Measurements from ENCODE around the gene PALLD. TPM values are rescaled to one million over a fixed set of nuclear protein-coding genes. Genes with fewer than 3 reads are reported as not detected.

PALLD gene
- total and polyA plus RNA-seq, 2 of the 8 experiments (the other 6 are each of a cell fraction or from before 2014, with no cell fraction given), result 10.5 to 25.0 TPM

DNA sequence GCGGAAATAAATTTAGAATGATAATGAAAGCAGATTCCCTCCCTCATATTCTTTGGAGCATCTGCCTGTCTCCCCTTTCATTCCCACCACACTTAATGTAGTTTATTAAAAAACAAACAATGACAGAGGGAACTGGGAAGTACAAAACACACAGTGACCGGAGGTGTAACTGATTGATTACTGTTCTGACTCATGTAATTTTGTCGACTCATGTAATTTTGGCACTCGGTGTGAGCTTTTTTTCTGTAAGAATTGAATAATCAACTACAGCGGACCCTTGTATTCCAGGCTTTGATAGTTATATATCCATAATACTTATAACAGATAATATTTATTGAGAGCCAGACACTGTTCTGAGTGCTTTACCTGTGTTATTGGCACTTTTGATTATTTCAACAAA, 110.4 kb downstream of the PALLD start:
- no peak overlapping the region for H2BK20ac ChIP-seq (ENCODE audit: low read length)
- no peak overlapping the region for H2BK120ac ChIP-seq (replicated peaks; ENCODE audit: low read depth, low read length)
- no peak overlapping the region for H3K56ac ChIP-seq (replicated peaks; ENCODE audit: insufficient read length, low read depth, low read length)
- H3K79me1 ChIP-seq (ENCODE audit: low read depth, low read length), result no peaks in the 10 kb centered on the region
- H2BK5ac ChIP-seq (ENCODE audit: low read depth, low read length), result no peak overlapping the region
- H3K4me1 ChIP-seq (replicated peaks in 1 of 4; ENCODE audit: control insufficient read depth in 3 of 4, insufficient read depth in 4 of 4, low read length in 3 of 4), result peaks cover 0 to 5% (median 2%) of the 10 kb centered on the region in 4 experiments; a peak in 2 of 7 replicates
- CTCF ChIA-PET (ENCODE audit: partially characterized antibody), result interaction anchor here (0.9 kb wide), 1 partner anchor 12 kb away, joined by 4 read pairs; no protein-coding TSS in a partner anchor
- no peaks in the 10 kb centered on the region for H3K36me3 ChIP-seq (ENCODE audit: control insufficient read depth in 2 of 4, insufficient read depth in 4 of 4, low read length in 3 of 4)
- no peak overlapping the region for H4K8ac ChIP-seq (ENCODE audit: extremely low read depth, insufficient read depth, low read length)
- 85% methylated on average over 5 of the region's 5 CpGs; no CpG with 5 or more reads in 1 of the 2 experiments for WGBS, 2 experiments (ENCODE audit: extremely low coverage in 1 of 2, insufficient coverage in 1 of 2, insufficient read length in 1 of 2, insufficient replicate concordance in 2 of 2, low coverage in 1 of 2, low lambda C conversion rate in 2 of 2, missing lambda C conversion rate in 1 of 2)
- H3K23ac ChIP-seq (ENCODE audit: insufficient read length), result no peak overlapping the region
- H3K79me2 ChIP-seq (ENCODE audit: control insufficient read depth in 1 of 2, insufficient read depth in 2 of 2, low read length in 2 of 2), result no peaks in the 10 kb centered on the region
- no peaks in the 10 kb centered on the region for H4K20me1 ChIP-seq (replicated peaks in 1 of 2; ENCODE audit: control insufficient read depth in 1 of 2, insufficient read depth in 2 of 2, low read length in 2 of 2)
- H4K5ac ChIP-seq (ENCODE audit: insufficient read length, low read depth, low read length), result no peak overlapping the region
- H3K4ac ChIP-seq (replicated peaks; ENCODE audit: insufficient read length, low read depth, low read length), result no peak overlapping the region
- no peak overlapping the region for H2BK12ac ChIP-seq (ENCODE audit: low read depth, low read length)
- H2AFZ ChIP-seq (ENCODE audit: low read length), result no peak overlapping the region
- no peak overlapping the region for H3K18ac ChIP-seq (ENCODE audit: extremely low read depth, low read length)
- H3K4me2 ChIP-seq (ENCODE audit: insufficient read depth in 1 of 2, low read depth in 2 of 2, low read length in 2 of 2), result no peak overlapping the region
- no peak overlapping the region for H2BK15ac ChIP-seq (ENCODE audit: low read length)
- H3K14ac ChIP-seq (ENCODE audit: insufficient read length), result no peak overlapping the region
- H4K91ac ChIP-seq (replicated peaks; ENCODE audit: insufficient read length, low read length), result no peak overlapping the region
- H3K9me3 ChIP-seq (ENCODE audit: insufficient read depth in 2 of 2, low read depth in 1 of 2, low read length in 1 of 2), result no peaks in the 10 kb centered on the region
- POLR2A ChIA-PET (ENCODE audit: partially characterized antibody), result no interaction called here
- TF ChIP-seq GABPA (IDR thresholded peaks at IDR 0.05; ENCODE audit: borderline replicate concordance, insufficient read depth, low read length), result no peak
- TF ChIP-seq SIRT6 (IDR thresholded peaks at IDR 0.05; ENCODE audit: low read length), result no peak
- no peak for TF ChIP-seq CBX5 (IDR thresholded peaks at IDR 0.05; ENCODE audit: low read depth, low read length)
- no peak for TF ChIP-seq POLR2AphosphoS5 (IDR thresholded peaks at IDR 0.05; ENCODE audit: low read depth, low read length)
- no peak for TF ChIP-seq SP1 (IDR thresholded peaks at IDR 0.05; ENCODE audit: low read depth, low read length)
- TF ChIP-seq BCL11A (IDR thresholded peaks at IDR 0.05; ENCODE audit: low read depth in 2 of 2, low read length in 2 of 2), result no peak
- TF ChIP-seq SAP30 (IDR thresholded peaks at IDR 0.05; ENCODE audit: insufficient read depth, insufficient replicate concordance, low read length), result no peak
- TF ChIP-seq TBP (IDR thresholded peaks at IDR 0.05; ENCODE audit: low read depth, low read length), result no peak
- no peak for TF ChIP-seq YY1 (IDR thresholded peaks at IDR 0.05; ENCODE audit: low read depth, low read length)
- TF ChIP-seq TEAD4 (IDR thresholded peaks at IDR 0.05; ENCODE audit: low read depth, low read length), result no peak
- no peak for TF ChIP-seq RXRA (IDR thresholded peaks at IDR 0.05; ENCODE audit: insufficient read depth, low read depth, low read length)
- no peak for TF ChIP-seq POLR2A (IDR thresholded peaks at IDR 0.05; ENCODE audit: control extremely low read depth in 1 of 2, low read depth in 2 of 2, low read length in 2 of 2)
- TF ChIP-seq, protein P1, sequence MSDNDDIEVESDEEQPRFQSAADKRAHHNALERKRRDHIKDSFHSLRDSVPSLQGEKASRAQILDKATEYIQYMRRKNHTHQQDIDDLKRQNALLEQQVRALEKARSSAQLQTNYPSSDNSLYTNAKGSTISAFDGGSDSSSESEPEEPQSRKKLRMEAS (IDR thresholded peaks at IDR 0.05), result no peak
- no peak for TF ChIP-seq SRF (IDR thresholded peaks at IDR 0.05; ENCODE audit: low read depth, low read length)
- TF ChIP-seq HDAC6 (IDR thresholded peaks at IDR 0.05; ENCODE audit: low read depth, low read length), result no peak
- TF ChIP-seq KDM4A (IDR thresholded peaks at IDR 0.05; ENCODE audit: low read depth, low read length, severe bottlenecking), result no peak
- FAIRE-seq (no peak), DNase-seq (ENCODE audit: low read depth in 1 of 2, low spot score in 2 of 2) (no peak)
- no peak overlapping the region for H3K4me3 ChIP-seq (ENCODE audit: extremely low read depth in 1 of 4, insufficient read depth in 2 of 4, low read depth in 3 of 4, low read length in 4 of 4)
- H3K27ac ChIP-seq (ENCODE audit: low read depth, low read length), result no peak overlapping the region
- no peaks in the 10 kb centered on the region; the same call in 1 of the 2 replicates for H3K23me2 ChIP-seq (ENCODE audit: low read depth, low read length)
- no peak overlapping the region for H2AK5ac ChIP-seq (ENCODE audit: low read depth, low read length)
- H3K27me3 ChIP-seq (replicated peaks in 1 of 4; ENCODE audit: control insufficient read depth in 3 of 4, extremely low read depth in 1 of 4, insufficient read depth in 3 of 4, low read length in 3 of 4), result no peaks in the 10 kb centered on the region
- no peak overlapping the region for H3K9ac ChIP-seq (replicated peaks in 1 of 4; ENCODE audit: extremely low read depth in 1 of 4, low read depth in 3 of 4, low read length in 3 of 4)

All from H1 (cell line).